GM20000 (cell line): ENCODE results near the gene NRCAM.
A peak's percentile ranks its signal among the peaks of the same experiment; 100 is the strongest.

Experiments
- DNase-seq: peaks from one replicate; pipeline ENCODE4 v3.0.0; 2012; ENCODE audit warnings: low spot score
- TF ChIP-seq, protein P1 (sequence below): IDR thresholded peaks from 2 replicates; pipeline ENCODE4 v1.5.1; 2012; ENCODE audit warnings: mild to moderate bottlenecking, control low read depth; ENCODE audit errors: extremely low read depth, missing control alignments

Gene NRCAM

DNA sequence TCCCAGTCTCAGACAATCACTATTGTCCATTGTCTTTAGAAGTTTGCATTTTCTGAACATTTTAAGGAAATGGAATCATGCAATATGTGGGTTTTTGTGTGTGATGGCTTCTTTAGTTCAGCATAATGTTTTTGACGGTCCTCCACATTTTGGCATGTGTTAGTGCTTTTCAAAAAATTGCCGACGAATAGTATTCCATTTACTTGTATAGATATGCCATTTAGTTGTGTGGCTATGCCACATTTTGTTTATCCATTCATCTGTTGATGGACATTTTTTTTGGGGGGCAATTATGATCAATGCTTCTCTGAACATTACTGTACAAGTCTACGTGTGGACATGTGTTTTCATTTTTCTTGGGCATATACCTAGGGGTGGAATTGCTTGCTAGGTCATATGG, 314.1 kb downstream of the NRCAM start:
- DNase-seq, result no peak
- TF ChIP-seq, protein P1, sequence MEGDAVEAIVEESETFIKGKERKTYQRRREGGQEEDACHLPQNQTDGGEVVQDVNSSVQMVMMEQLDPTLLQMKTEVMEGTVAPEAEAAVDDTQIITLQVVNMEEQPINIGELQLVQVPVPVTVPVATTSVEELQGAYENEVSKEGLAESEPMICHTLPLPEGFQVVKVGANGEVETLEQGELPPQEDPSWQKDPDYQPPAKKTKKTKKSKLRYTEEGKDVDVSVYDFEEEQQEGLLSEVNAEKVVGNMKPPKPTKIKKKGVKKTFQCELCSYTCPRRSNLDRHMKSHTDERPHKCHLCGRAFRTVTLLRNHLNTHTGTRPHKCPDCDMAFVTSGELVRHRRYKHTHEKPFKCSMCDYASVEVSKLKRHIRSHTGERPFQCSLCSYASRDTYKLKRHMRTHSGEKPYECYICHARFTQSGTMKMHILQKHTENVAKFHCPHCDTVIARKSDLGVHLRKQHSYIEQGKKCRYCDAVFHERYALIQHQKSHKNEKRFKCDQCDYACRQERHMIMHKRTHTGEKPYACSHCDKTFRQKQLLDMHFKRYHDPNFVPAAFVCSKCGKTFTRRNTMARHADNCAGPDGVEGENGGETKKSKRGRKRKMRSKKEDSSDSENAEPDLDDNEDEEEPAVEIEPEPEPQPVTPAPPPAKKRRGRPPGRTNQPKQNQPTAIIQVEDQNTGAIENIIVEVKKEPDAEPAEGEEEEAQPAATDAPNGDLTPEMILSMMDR, result no peak

DNA sequence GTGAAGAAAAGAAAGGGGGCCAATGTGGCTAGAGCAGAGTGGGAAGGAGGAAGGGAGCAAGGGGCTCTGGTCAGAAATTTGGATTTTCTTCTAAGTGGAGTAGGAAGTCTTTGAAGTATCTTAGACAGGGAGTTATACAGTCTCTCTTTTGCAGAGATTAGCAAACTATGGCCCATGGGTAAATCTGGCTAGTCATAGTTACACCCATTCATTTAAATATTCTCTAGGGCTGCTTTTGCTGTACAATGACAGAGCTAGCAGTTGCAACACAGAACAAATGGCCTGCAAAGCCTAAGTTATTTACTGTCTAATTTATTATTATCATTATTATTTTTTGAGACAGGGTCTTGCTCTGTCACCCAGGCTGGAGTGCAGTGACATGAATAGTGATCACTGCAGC, 315.6 kb downstream of the NRCAM start:
- no peak for DNase-seq

GRCh38 chr7:108138911-108139310, 317.3 kb downstream of the NRCAM start:
- DNase-seq, result no peak
- TF ChIP-seq, protein P1, result no peak

More for the DNA sequence above, 315.6 kb downstream of the NRCAM start:
- TF ChIP-seq, protein P1, result no peak

DNA sequence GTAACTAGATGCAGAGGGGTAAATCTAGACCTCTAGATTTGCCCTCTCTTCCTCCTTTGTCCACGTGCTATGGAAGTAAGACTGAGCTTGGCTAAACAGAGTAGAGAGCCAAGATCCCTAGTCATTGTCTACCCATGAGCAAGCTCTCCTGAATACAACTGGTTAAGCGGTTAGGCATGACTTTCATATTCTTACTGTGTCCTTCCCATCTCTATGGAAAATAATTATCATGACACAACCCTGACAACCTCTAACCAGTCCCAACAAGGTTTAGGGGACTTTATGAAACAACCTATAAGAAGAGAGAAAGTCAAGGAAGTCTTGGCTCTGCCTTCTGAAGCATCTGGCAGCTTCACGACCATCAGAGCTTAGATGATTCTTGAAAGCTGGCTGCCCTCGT, 318.2 kb downstream of the NRCAM start:
- TF ChIP-seq, protein P1, result no peak

DNA sequence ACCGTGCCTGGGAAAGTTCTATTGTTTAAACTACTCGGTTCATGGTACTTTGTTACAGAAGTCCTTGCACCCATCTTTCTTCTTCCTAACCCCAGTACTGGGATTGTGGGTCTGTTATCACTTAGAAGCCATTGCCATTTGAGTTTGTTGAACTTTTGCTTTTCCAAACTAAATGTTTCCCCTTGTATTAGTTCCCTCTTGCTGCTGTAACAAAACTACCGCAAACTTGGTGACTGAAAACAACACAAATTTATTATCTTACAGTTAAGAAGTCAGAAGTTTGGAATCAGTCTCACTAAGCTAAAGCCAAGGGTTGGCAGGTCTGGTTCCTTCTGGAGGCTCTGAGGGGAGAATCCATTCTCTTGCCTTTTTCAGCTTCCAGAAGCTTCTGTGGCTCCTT, 319.2 kb downstream of the NRCAM start:
- no peak for DNase-seq
- TF ChIP-seq, protein P1, result no peak

More for the DNA sequence above, 318.2 kb downstream of the NRCAM start:
- no peak for DNase-seq

- DNase-seq, result no peak
Observed at GRCh38 chr7:108136191-108136688, 320.0 kb downstream of the NRCAM start.

DNA sequence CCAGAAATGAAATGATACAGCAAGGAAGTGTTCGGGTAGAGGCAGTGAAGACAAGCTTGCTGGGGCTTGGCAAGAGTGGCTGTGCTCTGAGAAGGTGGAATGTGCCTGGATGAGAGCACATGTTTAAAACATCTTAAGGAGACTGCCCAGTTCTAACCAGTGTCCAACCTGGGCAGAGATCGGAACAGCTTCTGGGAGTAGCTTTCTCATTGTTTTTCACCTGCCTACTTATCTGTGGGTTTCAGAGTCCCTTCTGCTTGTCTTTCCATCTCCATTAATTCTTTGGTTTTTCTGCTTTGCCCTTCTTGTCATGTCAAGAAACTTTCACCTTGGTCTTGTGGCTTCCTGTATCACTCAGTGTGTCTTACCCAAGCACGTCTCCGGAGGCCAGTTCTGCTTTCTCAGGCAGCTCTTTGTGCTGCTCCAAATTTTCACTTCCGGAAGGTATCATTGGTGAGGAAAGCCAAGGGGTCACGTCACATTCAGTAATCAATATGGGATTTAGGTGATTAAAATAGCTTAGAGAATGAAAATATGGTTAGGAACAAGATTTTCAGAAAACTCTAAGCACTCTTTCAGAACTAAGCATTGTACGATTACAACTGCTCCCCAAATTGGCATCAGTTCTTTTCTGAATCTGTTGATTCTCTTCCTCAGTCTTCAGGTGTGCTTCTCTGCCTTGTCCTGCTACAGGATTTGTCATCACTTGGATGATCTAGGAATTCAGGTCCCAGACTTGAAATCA, 320.6 kb downstream of the NRCAM start:
- TF ChIP-seq, protein P1, result no peak
- peak; percentile 48 for DNase-seq

More at GRCh38 chr7:108136191-108136688, 320.0 kb downstream of the NRCAM start:
- TF ChIP-seq, protein P1, result no peak
